HepG2 (cell line): ENCODE data around the gene IL6R. TPM values are rescaled to one million over a fixed set of nuclear protein-coding genes. Genes with fewer than 3 reads are reported as not detected.

ENCODE experiments used
- FOXK1 ChIP-seq: sonication (generic); formaldehyde crosslinking; IDR thresholded peaks from 2 replicates; pipeline ENCODE4 v1.4.0; 2020; ENCODE audit warnings: low read depth, missing genetic modification reagents, borderline replicate concordance
- NFIB ChIP-seq: sonication (generic); formaldehyde crosslinking; IDR thresholded peaks from 2 replicates; pipeline ENCODE4 v1.9.0; 2021; ENCODE audit warnings: missing genetic modification reagents, mild to moderate bottlenecking, borderline replicate concordance
- ONECUT2 ChIP-seq: sonication (generic); formaldehyde crosslinking; IDR thresholded peaks from 2 replicates; pipeline ENCODE4 v1.4.0; 2020; ENCODE audit warnings: missing genetic modification reagents
- SMAD1 ChIP-seq: sonication (generic); formaldehyde crosslinking; IDR thresholded peaks from 2 replicates; pipeline ENCODE4 v1.4.0; 2020; ENCODE audit warnings: missing genetic modification reagents, low read depth, mild to moderate bottlenecking, borderline replicate concordance
- SMYD3 ChIP-seq: sonication (generic); formaldehyde crosslinking; IDR thresholded peaks from 2 replicates; pipeline ENCODE4 v1.8.1; 2023; ENCODE audit warnings: mild to moderate bottlenecking, missing genetic modification reagents
- STAT5B ChIP-seq: sonication (generic); formaldehyde crosslinking; IDR thresholded peaks from 2 replicates; pipeline ENCODE4 v1.4.0; 2020; ENCODE audit warnings: missing genetic modification reagents
- STAT6 ChIP-seq: sonication (generic); formaldehyde crosslinking; IDR thresholded peaks from 2 replicates; pipeline ENCODE4 v1.4.0; 2020; ENCODE audit warnings: missing genetic modification reagents, mild to moderate bottlenecking, borderline replicate concordance
- TERF1 ChIP-seq: sonication (generic); formaldehyde crosslinking; IDR thresholded peaks from 2 replicates; pipeline ENCODE4 v1.8.0; 2022; ENCODE audit warnings: mild to moderate bottlenecking, missing genetic modification reagents, moderate library complexity
- ZFP1 ChIP-seq: IDR thresholded peaks from 2 replicates; pipeline ENCODE4 v1.6.1; 2016
- ZNF337 ChIP-seq: sonication (generic); formaldehyde crosslinking; IDR thresholded peaks from 2 replicates; pipeline ENCODE4 v1.5.1; 2020; ENCODE audit warnings: missing genetic modification reagents, low read depth, mild to moderate bottlenecking, borderline replicate concordance
- ZNF451 ChIP-seq: sonication (generic); formaldehyde crosslinking; IDR thresholded peaks from 2 replicates; pipeline ENCODE4 v1.5.0; 2020; ENCODE audit warnings: mild to moderate bottlenecking, missing genetic modification reagents
- ZNF720 ChIP-seq: sonication (generic); formaldehyde crosslinking; IDR thresholded peaks from 2 replicates; pipeline ENCODE4 v1.4.0; 2020; ENCODE audit warnings: missing genetic modification reagents
- polyA plus RNA-seq, 8 experiments: library from polyadenylated mRNA; depleted of rRNA in 3 of 8; stranded (reverse) in 7 of 8; unstranded in 1 of 8; fragments of >200 nt; fragmentation: Illumina TruSeq in 4 of 8; extraction: Trizol in 4 of 8; gene quantifications; 2 replicates each; pipeline versions ENCODE4 v1.2.1 to v1.2.3, GENCODE V29; 2011 to 2016; ENCODE audit warnings: low read depth in 4 of 8, missing spikeins in 1 of 8, mixed read lengths in 1 of 8; ENCODE audit not compliant: insufficient read depth in 1 of 8
- total RNA-seq, 5 experiments: library from RNA; depleted of rRNA; stranded (reverse); fragments of >200 nt; fragmentation: Illumina TruSeq; extraction: Trizol; gene quantifications; 2 replicates each; pipeline ENCODE4 v1.2.3, GENCODE V29; 2016; ENCODE audit warnings: low read depth in 1 of 5
- TF ChIP-seq, protein P1 (sequence below): sonication (generic); formaldehyde crosslinking; IDR thresholded peaks from 2 replicates; pipeline ENCODE4 v1.5.0; 2020; ENCODE audit warnings: mild to moderate bottlenecking, missing genetic modification reagents, borderline replicate concordance
- TF ChIP-seq, protein P2 (sequence below): sonication (generic); formaldehyde crosslinking; IDR thresholded peaks from 2 replicates; pipeline ENCODE4 v1.4.0; 2020; ENCODE audit warnings: missing genetic modification reagents, mild to moderate bottlenecking, borderline replicate concordance

Gene IL6R
- total and polyA plus RNA-seq, 2 of the 13 experiments (the other 11 are each of a cell fraction or from before 2014, with no cell fraction given) = 5.0 to 24.5 TPM

DNA sequence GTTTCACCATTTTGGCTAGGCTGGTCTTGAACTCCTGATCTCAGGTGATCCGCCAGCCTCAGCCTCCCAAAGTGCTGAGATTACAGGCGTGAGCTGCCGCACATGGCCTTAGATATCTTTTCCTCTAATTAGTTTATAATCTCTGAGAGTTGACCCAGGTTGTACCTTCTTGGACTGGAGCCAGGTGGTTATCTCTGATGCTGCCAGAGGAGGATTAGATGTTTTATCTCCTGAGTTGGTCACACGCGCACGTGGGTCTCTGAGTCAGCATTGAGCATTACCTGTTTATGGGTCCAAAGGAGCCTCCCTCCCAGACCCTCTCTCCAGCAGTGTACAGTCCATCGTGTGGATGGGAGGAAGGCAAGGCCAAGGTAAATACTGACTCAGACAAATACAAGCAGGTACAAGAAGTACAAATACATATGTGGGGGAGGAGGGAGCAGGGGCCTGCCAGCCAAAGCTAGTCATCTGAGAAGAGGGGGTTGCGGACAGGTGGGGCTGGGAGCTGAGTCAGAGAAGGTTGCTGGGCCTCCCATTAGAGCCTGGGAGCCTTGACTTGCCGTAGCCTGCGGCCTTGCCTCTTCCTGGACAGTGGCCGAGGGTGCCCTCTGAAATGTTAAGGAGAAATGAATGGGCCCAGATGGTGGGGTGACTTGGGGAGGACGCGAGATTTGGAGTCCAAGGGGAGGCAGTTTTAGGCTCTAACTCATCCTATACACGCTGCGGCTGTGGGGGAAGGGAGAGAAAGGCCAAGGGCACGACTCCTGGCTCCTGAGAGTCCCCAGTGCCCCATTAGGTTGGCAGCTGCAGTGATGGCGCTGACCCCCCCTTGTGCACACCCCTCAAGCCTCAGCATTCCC lies 13.1 kb downstream of the IL6R start (continued):
- peak; percentile 93 for TF ChIP-seq FOXK1
- TF ChIP-seq STAT5B (CRISPR knock-in tag) = no peak
- TF ChIP-seq ZNF720 = no peak
- 0 out of 2 replicates have a peak, but pooled peaks have one; percentile 36 for TF ChIP-seq ZNF337 (CRISPR knock-in tag)
- TF ChIP-seq SMYD3 (CRISPR knock-in tag) = peak; percentile 85
- no peak for TF ChIP-seq NFIB (CRISPR knock-in tag)
- peak; percentile 42; the same call in 1 of the 2 replicates for TF ChIP-seq ZFP1 (CRISPR knock-in tag)
- no peak for TF ChIP-seq ONECUT2
- peak; percentile 22; the same call in 1 of the 2 replicates for TF ChIP-seq SMAD1 (CRISPR knock-in tag)
- TF ChIP-seq, protein P1, sequence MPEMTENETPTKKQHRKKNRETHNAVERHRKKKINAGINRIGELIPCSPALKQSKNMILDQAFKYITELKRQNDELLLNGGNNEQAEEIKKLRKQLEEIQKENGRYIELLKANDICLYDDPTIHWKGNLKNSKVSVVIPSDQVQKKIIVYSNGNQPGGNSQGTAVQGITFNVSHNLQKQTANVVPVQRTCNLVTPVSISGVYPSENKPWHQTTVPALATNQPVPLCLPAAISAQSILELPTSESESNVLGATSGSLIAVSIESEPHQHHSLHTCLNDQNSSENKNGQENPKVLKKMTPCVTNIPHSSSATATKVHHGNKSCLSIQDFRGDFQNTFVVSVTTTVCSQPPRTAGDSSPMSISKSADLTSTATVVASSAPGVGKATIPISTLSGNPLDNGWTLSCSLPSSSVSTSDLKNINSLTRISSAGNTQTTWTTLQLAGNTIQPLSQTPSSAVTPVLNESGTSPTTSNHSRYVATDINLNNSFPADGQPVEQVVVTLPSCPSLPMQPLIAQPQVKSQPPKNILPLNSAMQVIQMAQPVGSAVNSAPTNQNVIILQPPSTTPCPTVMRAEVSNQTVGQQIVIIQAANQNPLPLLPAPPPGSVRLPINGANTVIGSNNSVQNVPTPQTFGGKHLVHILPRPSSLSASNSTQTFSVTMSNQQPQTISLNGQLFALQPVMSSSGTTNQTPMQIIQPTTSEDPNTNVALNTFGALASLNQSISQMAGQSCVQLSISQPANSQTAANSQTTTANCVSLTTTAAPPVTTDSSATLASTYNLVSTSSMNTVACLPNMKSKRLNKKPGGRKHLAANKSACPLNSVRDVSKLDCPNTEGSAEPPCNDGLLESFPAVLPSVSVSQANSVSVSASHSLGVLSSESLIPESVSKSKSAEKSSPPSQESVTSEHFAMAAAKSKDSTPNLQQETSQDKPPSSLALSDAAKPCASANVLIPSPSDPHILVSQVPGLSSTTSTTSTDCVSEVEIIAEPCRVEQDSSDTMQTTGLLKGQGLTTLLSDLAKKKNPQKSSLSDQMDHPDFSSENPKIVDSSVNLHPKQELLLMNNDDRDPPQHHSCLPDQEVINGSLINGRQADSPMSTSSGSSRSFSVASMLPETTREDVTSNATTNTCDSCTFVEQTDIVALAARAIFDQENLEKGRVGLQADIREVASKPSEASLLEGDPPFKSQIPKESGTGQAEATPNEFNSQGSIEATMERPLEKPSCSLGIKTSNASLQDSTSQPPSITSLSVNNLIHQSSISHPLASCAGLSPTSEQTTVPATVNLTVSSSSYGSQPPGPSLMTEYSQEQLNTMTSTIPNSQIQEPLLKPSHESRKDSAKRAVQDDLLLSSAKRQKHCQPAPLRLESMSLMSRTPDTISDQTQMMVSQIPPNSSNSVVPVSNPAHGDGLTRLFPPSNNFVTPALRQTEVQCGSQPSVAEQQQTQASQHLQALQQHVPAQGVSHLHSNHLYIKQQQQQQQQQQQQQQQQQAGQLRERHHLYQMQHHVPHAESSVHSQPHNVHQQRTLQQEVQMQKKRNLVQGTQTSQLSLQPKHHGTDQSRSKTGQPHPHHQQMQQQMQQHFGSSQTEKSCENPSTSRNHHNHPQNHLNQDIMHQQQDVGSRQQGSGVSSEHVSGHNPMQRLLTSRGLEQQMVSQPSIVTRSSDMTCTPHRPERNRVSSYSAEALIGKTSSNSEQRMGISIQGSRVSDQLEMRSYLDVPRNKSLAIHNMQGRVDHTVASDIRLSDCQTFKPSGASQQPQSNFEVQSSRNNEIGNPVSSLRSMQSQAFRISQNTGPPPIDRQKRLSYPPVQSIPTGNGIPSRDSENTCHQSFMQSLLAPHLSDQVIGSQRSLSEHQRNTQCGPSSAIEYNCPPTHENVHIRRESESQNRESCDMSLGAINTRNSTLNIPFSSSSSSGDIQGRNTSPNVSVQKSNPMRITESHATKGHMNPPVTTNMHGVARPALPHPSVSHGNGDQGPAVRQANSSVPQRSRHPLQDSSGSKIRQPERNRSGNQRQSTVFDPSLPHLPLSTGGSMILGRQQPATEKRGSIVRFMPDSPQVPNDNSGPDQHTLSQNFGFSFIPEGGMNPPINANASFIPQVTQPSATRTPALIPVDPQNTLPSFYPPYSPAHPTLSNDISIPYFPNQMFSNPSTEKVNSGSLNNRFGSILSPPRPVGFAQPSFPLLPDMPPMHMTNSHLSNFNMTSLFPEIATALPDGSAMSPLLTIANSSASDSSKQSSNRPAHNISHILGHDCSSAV = no peak
- no peak for TF ChIP-seq ZNF451 (CRISPR knock-in tag)
- TF ChIP-seq, protein P2, sequence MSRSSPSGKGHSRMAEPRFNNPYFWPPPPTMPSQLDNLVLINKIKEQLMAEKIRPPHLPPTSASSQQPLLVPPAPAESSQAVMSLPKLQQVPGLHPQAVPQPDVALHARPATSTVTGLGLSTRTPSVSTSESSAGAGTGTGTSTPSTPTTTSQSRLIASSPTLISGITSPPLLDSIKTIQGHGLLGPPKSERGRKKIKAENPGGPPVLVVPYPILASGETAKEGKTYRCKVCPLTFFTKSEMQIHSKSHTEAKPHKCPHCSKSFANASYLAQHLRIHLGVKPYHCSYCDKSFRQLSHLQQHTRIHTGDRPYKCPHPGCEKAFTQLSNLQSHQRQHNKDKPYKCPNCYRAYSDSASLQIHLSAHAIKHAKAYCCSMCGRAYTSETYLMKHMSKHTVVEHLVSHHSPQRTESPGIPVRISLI (CRISPR knock-in tag) = peak; percentile 26; the same call in 1 of the 2 replicates
- TF ChIP-seq STAT6 (CRISPR knock-in tag) = no peak; the same call in 1 of the 2 replicates
- no peak for TF ChIP-seq TERF1 (CRISPR knock-in tag)
